Adrenal gland (tissue), 5 donors: ENCODE measurements around the gene ADRA1B.

Source experiments
- CTCF ChIP-seq, 6 experiments: fragments of 450-650 bp in 4 of 6; fragments of 200-600 bp in 2 of 6; sonication (generic) in 1 of 6; IDR thresholded peaks; 1 replicate in 5 of 6; 2 replicates in 1 of 6; pipeline versions ENCODE4 v1.5.1 to v1.8.0; 2016 to 2021; ENCODE audit warnings: antibody characterized with exemption in 6 of 6, mild to moderate bottlenecking in 2 of 6, moderate library complexity in 1 of 6
- POLR2A ChIP-seq, 2 donors: fragments of 450-650 bp; IDR thresholded peaks; one replicate each; pipeline ENCODE4 v1.6.1; 2017; ENCODE audit warnings: antibody characterized with exemption in 2 of 2, mild to moderate bottlenecking in 2 of 2, moderate library complexity in 1 of 2
- donor health status: DM: no; HTN: no; CAD: no.

- TF ChIP-seq CTCF (IDR thresholded peaks at IDR 0.05) = no peak
- no peak for TF ChIP-seq POLR2A (IDR thresholded peaks at IDR 0.05)
Measured at GRCh38 chr5:159906943-159907342, 9.3 kb upstream of the ADRA1B start.
